ENCODE data around the gene SIGLEC14. TPM values are rescaled to one million over a fixed set of nuclear protein-coding genes. Genes with fewer than 3 reads are reported as not detected.

Gene SIGLEC14
- total and polyA plus RNA-seq, 2 donors (not counting 3 experiments of a cell fraction or from before 2014, with no cell fraction given), result 0.10 TPM; not detected in 1

DNA sequence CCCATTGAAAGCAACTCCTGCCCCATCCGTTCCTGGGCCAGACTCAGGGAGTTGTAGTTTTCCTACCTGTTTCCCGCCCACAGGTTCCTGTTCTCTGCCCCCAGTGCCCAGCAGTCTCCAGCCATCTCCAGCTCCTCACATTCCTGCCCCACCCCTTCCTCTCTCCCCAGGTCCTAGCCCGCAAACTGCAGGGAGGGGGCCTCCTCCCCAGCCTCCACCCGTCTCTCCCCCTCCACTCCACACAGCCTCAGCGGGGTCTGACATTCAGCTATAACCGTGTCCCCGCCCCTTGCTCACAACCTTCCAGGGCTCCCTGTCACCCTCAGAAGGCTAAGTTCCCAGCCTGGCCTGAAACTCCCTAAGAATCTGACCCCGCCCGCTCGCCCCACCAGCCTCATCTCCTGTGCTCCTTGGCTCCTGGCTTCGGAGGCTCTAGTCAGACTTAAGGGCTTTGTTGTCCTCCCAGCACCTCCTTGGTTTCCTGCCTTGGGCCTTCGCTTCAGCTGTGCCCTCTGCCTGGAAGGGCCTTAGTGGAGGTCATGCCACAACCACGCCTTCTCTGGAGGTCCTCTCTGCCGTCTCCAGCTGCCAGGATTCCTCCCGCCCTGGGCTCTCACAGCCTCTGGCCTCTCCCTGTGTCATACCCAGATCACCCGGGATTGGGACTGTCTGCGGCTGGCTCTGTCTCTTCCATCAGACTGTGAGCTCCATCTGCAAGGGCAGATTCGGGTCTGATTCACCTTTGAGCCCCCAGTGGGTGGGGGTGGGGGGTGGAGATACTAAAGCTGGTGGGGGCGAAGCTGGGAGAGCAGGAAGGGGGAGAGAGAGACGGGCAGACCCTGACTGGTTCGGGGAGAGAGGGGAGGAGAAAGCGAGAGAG is 41.4 kb upstream of the SIGLEC14 start:
- DNase-seq (ENCODE audit: low read depth, low spot score), result peak; percentile 54
- POLR2A ChIA-PET, result no interaction called here
- TF ChIP-seq MYC (IDR thresholded peaks at IDR 0.05; ENCODE audit: low read depth, low read length) (no peak), POLR2AphosphoS5 (IDR thresholded peaks at IDR 0.05; ENCODE audit: insufficient read depth, low read depth, low read length) (no peak), GATA2 (IDR thresholded peaks at IDR 0.05; ENCODE audit: insufficient read depth, insufficient read length, low read depth, low read length) (no peak), JUN (IDR thresholded peaks at IDR 0.05; ENCODE audit: borderline replicate concordance, insufficient read depth, insufficient read length, low read depth) (no peak), CTCF (IDR thresholded peaks at IDR 0.05; ENCODE audit: extremely low read depth in 1 of 2, insufficient read depth in 1 of 2, low read depth in 1 of 2, low read length in 2 of 2) (no peak), POLR2A (IDR thresholded peaks at IDR 0.05; ENCODE audit: low read depth, low read length) (no peak), EZH2 (IDR thresholded peaks at IDR 0.05; ENCODE audit: borderline replicate concordance, low read depth, low read length, severe bottlenecking) (no peak), FOS (IDR thresholded peaks at IDR 0.05; ENCODE audit: borderline replicate concordance, insufficient read depth, low read length) (no peak)
- TF ChIP-seq, protein P1, sequence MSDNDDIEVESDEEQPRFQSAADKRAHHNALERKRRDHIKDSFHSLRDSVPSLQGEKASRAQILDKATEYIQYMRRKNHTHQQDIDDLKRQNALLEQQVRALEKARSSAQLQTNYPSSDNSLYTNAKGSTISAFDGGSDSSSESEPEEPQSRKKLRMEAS (IDR thresholded peaks at IDR 0.05; ENCODE audit: insufficient read depth, insufficient read length), result no peak

More for the DNA sequence above, 41.4 kb upstream of the SIGLEC14 start:
- Histone ChIP-seq H4K20me1 (replicated peaks; ENCODE audit: control insufficient read depth, extremely low read depth, insufficient read depth, low read length) (no peaks in the 10 kb centered on the region), H3K9me3 (replicated peaks; ENCODE audit: control insufficient read depth, insufficient read depth, low read length) (no peaks in the 10 kb centered on the region), H3K27me3 (ENCODE audit: control insufficient read depth in 2 of 2, insufficient read depth in 2 of 2, low read length in 2 of 2) (no peaks in the 10 kb centered on the region), H3K79me2 (ENCODE audit: control insufficient read depth, insufficient read depth, low read length) (peaks cover 40% of the 10 kb centered on the region), H3K4me3 (replicated peaks in 1 of 3; ENCODE audit: insufficient read depth in 1 of 3, low read depth in 1 of 3, low read length in 3 of 3) (peak overlapping the region; percentile 11 to 35 (median 29)), H3K9ac (replicated peaks; ENCODE audit: extremely low read depth, insufficient read depth, low read length) (peak overlapping the region; percentile 50), H3K9me1 (replicated peaks; ENCODE audit: control insufficient read depth, extremely low read depth, insufficient read depth, low read length) (no peaks in the 10 kb centered on the region), H3K4me1 (ENCODE audit: control insufficient read depth, extremely low read depth, insufficient read depth, low read length) (peaks cover 24% of the 10 kb centered on the region), H3K4me2 (ENCODE audit: insufficient read depth, low read length) (peak overlapping the region; percentile 85), H2AFZ (ENCODE audit: low read depth, low read length) (peak overlapping the region; percentile 95), H3K36me3 (ENCODE audit: control insufficient read depth in 2 of 2, extremely low read depth in 1 of 2, insufficient read depth in 2 of 2, low read length in 2 of 2) (no peaks in the 10 kb centered on the region), H3K27ac (ENCODE audit: insufficient read depth, low read depth, low read length) (peak overlapping the region; percentile 33)
- dilution Hi-C loops (cut with MboI; ENCODE audit: extremely low pct_ligation_motif_present, low sequenced_read_pairs), result no loop called here
- CTCF ChIA-PET, result interaction anchor here (0.6 to 2.3 kb wide), 11 partner anchors 8 to 349 kb away, joined by 3 to 27 read pairs (median 5); no protein-coding TSS in a partner anchor
- intact Hi-C loops (cut with micrococcal nuclease), result loop anchor here (2.0 to 10.0 kb wide), 2 partner anchors 113 to 349 kb away; partner anchors contain the start of gene ZNF175
- BruUV-seq (replicated peaks), result TSS peak; percentile 65
- FAIRE-seq, result no peak
